Astrocyte (in vitro differentiated cells and primary cell): Measurements from ENCODE around the gene CHADL. TPM values are rescaled to one million over a fixed set of nuclear protein-coding genes. Genes with fewer than 3 reads are reported as not detected.

Source experiments
- DNase-seq: peaks from one replicate; pipeline ENCODE4 v3.0.0-alpha.2; 2010; ENCODE audit warnings: low read depth
- FAIRE-seq: peaks from 2 replicates; lab custom pipeline; 2011; peaks lifted over from hg19 to GRCh38; lab: Jason Lieb, UNC
- H2AFZ ChIP-seq: 2 replicates; pipeline ENCODE4 v1.6.0; 2012; ENCODE audit warnings: low read depth, low read length, inconsistent platforms
- H3K27ac ChIP-seq: 2 replicates; pipeline ENCODE4 v1.5.1; 2011; ENCODE audit warnings: low read depth, low read length, inconsistent platforms
- H3K27me3 ChIP-seq: 2 replicates; pipeline ENCODE4 v1.6.0; 2011; ENCODE audit warnings: low read length, inconsistent platforms; ENCODE audit not compliant: insufficient read depth
- H3K36me3 ChIP-seq: 2 replicates; pipeline ENCODE4 v1.5.1; 2011; ENCODE audit warnings: low read length, inconsistent platforms; ENCODE audit not compliant: insufficient read depth
- H3K4me1 ChIP-seq: 2 replicates; pipeline ENCODE4 v1.5.1; 2011; ENCODE audit warnings: low read length, inconsistent platforms; ENCODE audit not compliant: insufficient read depth
- H3K4me2 ChIP-seq: 2 replicates; pipeline ENCODE4 v1.6.0; 2012; ENCODE audit warnings: low read length, inconsistent platforms
- H3K4me3 ChIP-seq: 2 replicates; pipeline ENCODE4 v1.5.1; 2011; ENCODE audit warnings: low read depth, mild to moderate bottlenecking, low read length, inconsistent platforms; ENCODE audit not compliant: insufficient read depth
- H3K79me2 ChIP-seq: 2 replicates; pipeline ENCODE4 v1.6.0; 2012; ENCODE audit warnings: mild to moderate bottlenecking, low read length, inconsistent platforms; ENCODE audit not compliant: insufficient read depth
- H3K9ac ChIP-seq: 2 replicates; pipeline ENCODE4 v1.6.0; 2012; ENCODE audit warnings: mild to moderate bottlenecking, low read length, inconsistent platforms
- H3K9me3 ChIP-seq: 2 replicates; pipeline ENCODE4 v1.5.1; 2012; ENCODE audit warnings: low read depth, mild to moderate bottlenecking, low read length, inconsistent platforms; ENCODE audit not compliant: insufficient read depth
- H4K20me1 ChIP-seq: 2 replicates; pipeline ENCODE4 v1.6.0; 2012; ENCODE audit warnings: low read length, inconsistent platforms; ENCODE audit not compliant: insufficient read depth
- H3K27ac Mint-ChIP-seq: one replicate; pipeline ENCODE4 v1.8.0; 2021; ENCODE audit warnings: mild to moderate bottlenecking, mixed read lengths; ENCODE audit not compliant: unreplicated experiment
- H3K27me3 Mint-ChIP-seq: one replicate; pipeline ENCODE4 v1.8.0; 2021; ENCODE audit warnings: low read depth, mixed read lengths; ENCODE audit not compliant: unreplicated experiment
- H3K36me3 Mint-ChIP-seq: one replicate; pipeline ENCODE4 v1.8.0; 2021; ENCODE audit warnings: low read depth, mixed read lengths; ENCODE audit not compliant: unreplicated experiment
- H3K4me1 Mint-ChIP-seq: one replicate; pipeline ENCODE4 v1.8.0; 2021; ENCODE audit warnings: low read depth, mixed read lengths; ENCODE audit not compliant: unreplicated experiment
- H3K4me3 Mint-ChIP-seq: one replicate; pipeline ENCODE4 v1.8.0; 2021; ENCODE audit warnings: mild to moderate bottlenecking, moderate library complexity, mixed read lengths; ENCODE audit not compliant: unreplicated experiment
- H3K9me3 Mint-ChIP-seq: one replicate; pipeline ENCODE4 v1.8.0; 2021; ENCODE audit warnings: mild to moderate bottlenecking, mixed read lengths; ENCODE audit not compliant: unreplicated experiment
- EZH2 ChIP-seq: IDR thresholded peaks from 2 replicates; pipeline ENCODE4 v1.6.1; 2012; ENCODE audit warnings: mild to moderate bottlenecking, low read length, inconsistent platforms; ENCODE audit not compliant: insufficient read depth
- total RNA-seq: library from RNA; stranded (reverse); gene quantifications from 2 replicates; pipeline ENCODE4 v1.2.1, GENCODE V29; 2021
- TF ChIP-seq, protein P1 (sequence below): IDR thresholded peaks from 2 replicates; pipeline ENCODE4 v1.5.1; 2011; ENCODE audit warnings: low read depth, mild to moderate bottlenecking, inconsistent platforms, low read length, moderate library complexity; ENCODE audit not compliant: insufficient read depth

CHADL gene
- total RNA-seq, 1 donor from 2014 or later, result 0.23 TPM

DNA sequence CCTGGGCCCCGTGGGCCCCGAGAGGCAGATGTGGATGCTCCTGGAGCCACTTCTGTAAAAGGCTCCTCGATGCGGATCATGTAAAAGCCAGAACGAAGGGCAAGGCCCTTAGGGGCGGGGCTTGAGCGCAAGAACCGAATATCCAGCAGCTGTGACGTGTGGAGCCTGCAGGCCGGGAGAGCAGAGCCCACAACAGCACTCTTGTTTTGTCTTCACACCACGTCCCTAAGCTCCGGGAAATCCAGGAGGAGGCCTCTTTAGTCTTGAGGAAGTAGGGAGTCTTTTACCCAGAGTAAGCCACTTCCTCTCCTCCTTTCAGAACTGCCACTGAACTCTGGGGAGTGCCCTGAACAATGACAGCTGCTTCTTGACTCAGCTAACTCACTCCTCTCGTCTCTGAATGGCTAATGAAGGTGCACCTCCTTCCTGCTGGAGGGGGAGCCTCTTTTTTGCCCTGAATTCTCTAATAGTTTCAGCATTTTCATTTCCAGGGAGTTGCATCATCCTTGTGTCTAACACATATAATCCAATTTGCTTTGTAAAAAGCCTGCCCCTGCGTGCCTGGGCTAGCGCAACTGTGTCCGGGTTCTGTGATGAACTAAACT, 23.1 kb downstream of the CHADL start:
- Histone ChIP-seq H3K4me2 (peak overlapping the region; percentile 53), H3K27ac (no peak overlapping the region), H3K36me3 (peaks cover 10% of the 10 kb centered on the region), H3K9me3 (no peaks in the 10 kb centered on the region), H4K20me1 (no peaks in the 10 kb centered on the region), H3K4me3 (no peak overlapping the region), H3K79me2 (no peaks in the 10 kb centered on the region), H3K4me1 (peaks cover 5% of the 10 kb centered on the region), H3K27me3 (no peaks in the 10 kb centered on the region), H2AFZ (no peak overlapping the region), H3K9ac (peak overlapping the region; percentile 17)
- H3K4me1 Mint-ChIP-seq, result peaks cover 9% of the 10 kb centered on the region
- TF ChIP-seq, protein P1, sequence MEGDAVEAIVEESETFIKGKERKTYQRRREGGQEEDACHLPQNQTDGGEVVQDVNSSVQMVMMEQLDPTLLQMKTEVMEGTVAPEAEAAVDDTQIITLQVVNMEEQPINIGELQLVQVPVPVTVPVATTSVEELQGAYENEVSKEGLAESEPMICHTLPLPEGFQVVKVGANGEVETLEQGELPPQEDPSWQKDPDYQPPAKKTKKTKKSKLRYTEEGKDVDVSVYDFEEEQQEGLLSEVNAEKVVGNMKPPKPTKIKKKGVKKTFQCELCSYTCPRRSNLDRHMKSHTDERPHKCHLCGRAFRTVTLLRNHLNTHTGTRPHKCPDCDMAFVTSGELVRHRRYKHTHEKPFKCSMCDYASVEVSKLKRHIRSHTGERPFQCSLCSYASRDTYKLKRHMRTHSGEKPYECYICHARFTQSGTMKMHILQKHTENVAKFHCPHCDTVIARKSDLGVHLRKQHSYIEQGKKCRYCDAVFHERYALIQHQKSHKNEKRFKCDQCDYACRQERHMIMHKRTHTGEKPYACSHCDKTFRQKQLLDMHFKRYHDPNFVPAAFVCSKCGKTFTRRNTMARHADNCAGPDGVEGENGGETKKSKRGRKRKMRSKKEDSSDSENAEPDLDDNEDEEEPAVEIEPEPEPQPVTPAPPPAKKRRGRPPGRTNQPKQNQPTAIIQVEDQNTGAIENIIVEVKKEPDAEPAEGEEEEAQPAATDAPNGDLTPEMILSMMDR, result no peak
- no peak for TF ChIP-seq EZH2
- DNase-seq (peak; percentile 57), FAIRE-seq (no peak)
- H3K27me3 Mint-ChIP-seq, result no peaks in the 10 kb centered on the region
- H3K4me3 Mint-ChIP-seq, result peak overlapping the region; percentile 70
- peak overlapping the region; percentile 94 for H3K27ac Mint-ChIP-seq
- H3K9me3 Mint-ChIP-seq, result peaks cover 8% of the 10 kb centered on the region
- H3K36me3 Mint-ChIP-seq, result peaks cover 40% of the 10 kb centered on the region

DNA sequence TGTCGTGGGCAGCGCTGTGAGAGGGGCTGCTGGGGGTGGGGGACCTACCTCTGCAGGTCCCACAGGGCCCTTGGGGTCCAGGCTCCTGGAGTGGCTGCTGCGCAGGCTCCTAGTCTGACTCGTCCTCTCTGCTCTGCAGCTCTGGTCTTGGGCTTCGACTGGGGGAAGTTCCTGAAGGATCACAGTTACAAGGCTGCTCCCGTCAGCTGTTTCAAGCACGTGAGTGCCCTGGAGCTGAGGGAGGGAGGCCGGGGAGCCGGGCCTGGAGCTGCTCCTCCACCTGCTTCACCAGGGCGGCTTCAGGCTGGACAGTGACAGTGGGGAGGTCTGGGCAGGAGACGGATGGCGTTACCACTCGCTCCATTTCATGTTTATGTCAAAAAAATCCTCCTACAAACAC, 23.7 kb downstream of the CHADL start:
- H3K4me1 ChIP-seq, result peaks cover 5% of the 10 kb centered on the region
- no peak overlapping the region for H2AFZ ChIP-seq
- Mint-ChIP-seq H3K4me1 (peaks cover 9% of the 10 kb centered on the region), H3K4me3 (peak overlapping the region; percentile 70), H3K27me3 (no peaks in the 10 kb centered on the region), H3K36me3 (peaks cover 40% of the 10 kb centered on the region), H3K9me3 (peaks cover 8% of the 10 kb centered on the region), H3K27ac (peak overlapping the region; percentile 94)
- H3K36me3 ChIP-seq, result peaks cover 10% of the 10 kb centered on the region
- FAIRE-seq, result no peak
- H3K9me3 ChIP-seq, result no peaks in the 10 kb centered on the region
- TF ChIP-seq, protein P1, result no peak
- no peak for TF ChIP-seq EZH2
- H3K79me2 ChIP-seq, result no peaks in the 10 kb centered on the region
- no peak overlapping the region for H3K4me3 ChIP-seq
- H3K27me3 ChIP-seq, result no peaks in the 10 kb centered on the region
- H3K27ac ChIP-seq, result no peak overlapping the region
- peak overlapping the region; percentile 17 for H3K9ac ChIP-seq
- no peak for DNase-seq
- no peak overlapping the region for H3K4me2 ChIP-seq
- H4K20me1 ChIP-seq, result no peaks in the 10 kb centered on the region

DNA sequence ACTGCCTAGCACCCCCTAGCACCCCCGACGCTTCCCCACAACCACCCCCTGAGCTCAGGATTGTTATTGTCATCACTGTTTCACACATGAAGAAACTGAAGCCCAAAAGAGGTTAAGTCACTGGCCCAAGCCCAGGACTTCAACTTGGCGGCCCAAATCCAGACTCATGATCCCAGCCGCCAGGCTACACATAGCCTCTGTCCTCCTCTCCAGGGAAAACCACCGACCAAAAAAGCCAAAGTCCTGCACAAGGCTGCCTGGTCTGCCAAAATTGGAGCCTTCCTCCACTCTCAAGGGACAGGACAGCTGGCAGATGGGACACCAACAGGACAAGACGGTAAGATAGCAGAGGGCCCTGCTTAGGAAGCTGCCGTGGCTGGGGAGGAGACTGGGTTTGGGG, 24.8 kb downstream of the CHADL start:
- no peaks in the 10 kb centered on the region for H3K9me3 ChIP-seq
- Mint-ChIP-seq H3K4me1 (peaks cover 9% of the 10 kb centered on the region), H3K27ac (no peak overlapping the region), H3K27me3 (no peaks in the 10 kb centered on the region), H3K36me3 (peaks cover 35% of the 10 kb centered on the region), H3K4me3 (no peak overlapping the region), H3K9me3 (peaks cover 8% of the 10 kb centered on the region)
- no peak overlapping the region for H3K4me2 ChIP-seq
- no peak overlapping the region for H3K4me3 ChIP-seq
- DNase-seq, result no peak
- H3K9ac ChIP-seq, result no peak overlapping the region
- no peak for TF ChIP-seq EZH2
- TF ChIP-seq, protein P1, result no peak
- H3K79me2 ChIP-seq, result no peaks in the 10 kb centered on the region
- H2AFZ ChIP-seq, result no peak overlapping the region
- H3K36me3 ChIP-seq, result peaks cover 10% of the 10 kb centered on the region
- H3K4me1 ChIP-seq, result peaks cover 5% of the 10 kb centered on the region
- no peak for FAIRE-seq
- H4K20me1 ChIP-seq, result no peaks in the 10 kb centered on the region
- no peak overlapping the region for H3K27ac ChIP-seq
- no peaks in the 10 kb centered on the region for H3K27me3 ChIP-seq
